ENCODE measurements around the gene EGFL8. TPM values are rescaled to one million over a fixed set of nuclear protein-coding genes. Genes with fewer than 3 reads are reported as not detected.
A peak's percentile ranks its signal among the peaks of the same experiment; 100 is the strongest.

Gene EGFL8
- total RNA-seq, 1 donor from 2014 or later, result 1.4 TPM

Small RNAs within 50 kb of the gene (microRNA-seq; reads per million reads assigned to microRNA genes)
- gene MIR6721, result 1.6 reads per million, percentile 3 among the genes with 10 or more reads in this experiment
- not detected for gene MIR6833

Other genes starting within 250 kb of the EGFL8 start
- gene C2, start 236.9 kb upstream of the EGFL8 start, total RNA-seq, result 7.0 and 7.5 TPM in 2 replicates
- 1.8 and 6.6 TPM in 2 replicates for gene CFB, start 218.5 kb upstream of the EGFL8 start, total RNA-seq
- 86.4 and 87.1 TPM in 2 replicates for gene NELFE, start 205.6 kb upstream of the EGFL8 start, total RNA-seq
- gene SKIC2, start 205.4 kb upstream of the EGFL8 start, total RNA-seq, result 32.1 and 37.3 TPM in 2 replicates
- 28.7 and 32.3 TPM in 2 replicates for gene DXO, start 192.5 kb upstream of the EGFL8 start, total RNA-seq
- 3.5 and 4.2 TPM in 2 replicates for gene C4A, start 182.5 kb upstream of the EGFL8 start, total RNA-seq
- 3.0 and 6.7 TPM in 2 replicates for gene C4B, start 149.8 kb upstream of the EGFL8 start, total RNA-seq
- not detected in 2 replicates for gene CYP21A2, start 126.2 kb upstream of the EGFL8 start, total RNA-seq
- gene TNXB, start 55.3 kb upstream of the EGFL8 start, total RNA-seq, result 0.16 and 0.36 TPM in 2 replicates
- gene ATF6B, start 36.3 kb upstream of the EGFL8 start, total RNA-seq, result 26.4 and 34.7 TPM in 2 replicates
- gene FKBPL, start 34.3 kb upstream of the EGFL8 start, total RNA-seq, result 4.7 and 6.8 TPM in 2 replicates
- not detected in 2 replicates for gene PRRT1, start 12.7 kb upstream of the EGFL8 start, total RNA-seq
- gene PPT2, start 10.5 kb upstream of the EGFL8 start, total RNA-seq, result 20.4 and 33.4 TPM in 2 replicates
- 68.2 and 79.2 TPM in 2 replicates for gene AGPAT1, start 11.5 kb downstream of the EGFL8 start, total RNA-seq
- 70.9 and 78.1 TPM in 2 replicates for gene RNF5, start 13.8 kb downstream of the EGFL8 start, total RNA-seq
- 0.86 and 0.88 TPM in 2 replicates for gene AGER, start 19.7 kb downstream of the EGFL8 start, total RNA-seq
- gene PBX2, start 25.6 kb downstream of the EGFL8 start, total RNA-seq, result 25.1 and 29.0 TPM in 2 replicates
- gene GPSM3, start 28.0 kb downstream of the EGFL8 start, total RNA-seq, result 0.27 TPM in 1 of 2 replicates, not detected in the other
- gene NOTCH4, start 59.5 kb downstream of the EGFL8 start, total RNA-seq, result 0.53 and 1.2 TPM in 2 replicates
- gene TSBP1, start 207.3 kb downstream of the EGFL8 start, total RNA-seq, result not detected in 2 replicates
- not detected in 2 replicates for gene BTNL2, start 242.6 kb downstream of the EGFL8 start, total RNA-seq

All from myocyte (in vitro differentiated cells).